Raji (cell line): Measurements from ENCODE around the gene RMC1.

ENCODE experiments used
- POLR2A ChIP-seq: IDR thresholded peaks from 2 replicates; pipeline ENCODE4 v1.6.1; 2011; ENCODE audit warnings: low read depth, low read length, control low read depth; ENCODE audit not compliant: insufficient read depth

The RMC1 gene

GRCh38 chr18:23523429-23524212 lies 20.3 kb downstream of the RMC1 start:
- TF ChIP-seq POLR2A = no peak

- TF ChIP-seq POLR2A = no peak
Measured at GRCh38 chr18:23524213-23524707, 20.9 kb downstream of the RMC1 start.

- no peak for TF ChIP-seq POLR2A
Measured at GRCh38 chr18:23526501-23527063, 23.3 kb downstream of the RMC1 start.

GRCh38 chr18:23528580-23529472 lies 25.5 kb downstream of the RMC1 start:
- no peak for TF ChIP-seq POLR2A

GRCh38 chr18:23529604-23530003 lies 26.3 kb downstream of the RMC1 start:
- no peak for TF ChIP-seq POLR2A

GRCh38 chr18:23530195-23530594 lies 26.9 kb downstream of the RMC1 start:
- TF ChIP-seq POLR2A = no peak

GRCh38 chr18:23531912-23532311 lies 28.6 kb downstream of the RMC1 start:
- no peak for TF ChIP-seq POLR2A

GRCh38 chr18:23532848-23533247 lies 29.5 kb downstream of the RMC1 start:
- no peak for TF ChIP-seq POLR2A

- no peak for TF ChIP-seq POLR2A
Measured at GRCh38 chr18:23534276-23534675, 31.0 kb downstream of the RMC1 start.

- no peak for TF ChIP-seq POLR2A
Measured at GRCh38 chr18:23536204-23536603, 32.9 kb downstream of the RMC1 start.

GRCh38 chr18:23537274-23537673 lies 34.0 kb downstream of the RMC1 start:
- TF ChIP-seq POLR2A = no peak

GRCh38 chr18:23538001-23538400 lies 34.7 kb downstream of the RMC1 start:
- TF ChIP-seq POLR2A = no peak

GRCh38 chr18:23538870-23539269 lies 35.6 kb downstream of the RMC1 start:
- no peak for TF ChIP-seq POLR2A

GRCh38 chr18:23539296-23539695 lies 36.0 kb downstream of the RMC1 start:
- TF ChIP-seq POLR2A = no peak

- TF ChIP-seq POLR2A = no peak
Measured at GRCh38 chr18:23539911-23540525, 36.7 kb downstream of the RMC1 start.
